HEK293 (cell line): ENCODE measurements around the gene WDR77.

Experiments used
- ELK4 ChIP-seq: IDR thresholded peaks from 2 replicates; pipeline ENCODE4 v1.6.1; 2011; ENCODE audit warnings: mild to moderate bottlenecking, low read depth, low read length, borderline replicate concordance
- ZNF596 ChIP-seq: fragments of 450-650 bp; IDR thresholded peaks from 2 replicates; pipeline ENCODE4 v1.5.0; 2018; ENCODE audit warnings: missing biosample characterization, mild to moderate bottlenecking, missing genetic modification characterization, moderate library complexity
- TF ChIP-seq, protein P1 (sequence below): fragments of 450-650 bp; formaldehyde crosslinking; IDR thresholded peaks from 2 replicates; pipeline ENCODE4 v1.5.1; 2016; ENCODE audit warnings: missing biosample characterization, missing genetic modification characterization

DNA sequence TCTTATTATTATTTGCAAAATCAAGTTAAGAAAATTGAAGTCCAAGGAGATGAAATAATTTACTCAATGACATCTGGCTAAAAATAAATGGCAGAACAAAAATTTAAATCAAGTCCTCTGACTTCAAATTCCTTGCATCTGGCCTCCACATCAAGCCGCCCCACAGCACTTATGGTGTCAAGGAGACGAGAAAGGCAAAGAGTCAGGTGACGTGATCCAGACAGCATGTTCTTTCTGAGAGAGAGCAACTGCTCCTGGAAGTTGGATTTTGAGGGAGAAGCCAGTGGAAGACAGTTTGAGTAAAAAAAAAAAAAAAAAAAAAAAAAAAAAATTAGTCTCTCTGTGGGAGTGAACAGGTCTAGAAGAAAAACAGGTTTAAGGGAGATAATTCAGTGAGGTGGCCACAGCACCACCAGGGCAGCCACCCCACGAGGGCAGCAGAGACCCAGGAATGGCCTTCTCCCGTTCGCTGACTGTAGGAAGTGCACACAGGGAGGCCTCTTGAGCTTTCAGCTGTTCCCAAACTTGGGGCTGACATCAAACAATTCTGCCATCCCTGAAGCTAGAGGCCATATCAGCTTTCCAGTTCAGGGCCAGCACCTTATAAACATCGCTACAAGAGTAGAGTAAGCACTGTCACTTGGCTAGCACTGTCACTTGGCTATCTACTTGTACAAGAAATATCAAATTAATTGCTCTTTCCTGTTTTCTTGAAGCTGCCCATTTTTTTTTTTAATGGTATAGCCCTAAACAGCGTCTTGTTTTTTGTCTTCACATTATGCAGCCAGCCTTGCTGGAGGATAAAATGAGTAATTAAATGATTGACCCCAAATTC lies 32.5 kb upstream of the WDR77 start:
- TF ChIP-seq, protein P1, sequence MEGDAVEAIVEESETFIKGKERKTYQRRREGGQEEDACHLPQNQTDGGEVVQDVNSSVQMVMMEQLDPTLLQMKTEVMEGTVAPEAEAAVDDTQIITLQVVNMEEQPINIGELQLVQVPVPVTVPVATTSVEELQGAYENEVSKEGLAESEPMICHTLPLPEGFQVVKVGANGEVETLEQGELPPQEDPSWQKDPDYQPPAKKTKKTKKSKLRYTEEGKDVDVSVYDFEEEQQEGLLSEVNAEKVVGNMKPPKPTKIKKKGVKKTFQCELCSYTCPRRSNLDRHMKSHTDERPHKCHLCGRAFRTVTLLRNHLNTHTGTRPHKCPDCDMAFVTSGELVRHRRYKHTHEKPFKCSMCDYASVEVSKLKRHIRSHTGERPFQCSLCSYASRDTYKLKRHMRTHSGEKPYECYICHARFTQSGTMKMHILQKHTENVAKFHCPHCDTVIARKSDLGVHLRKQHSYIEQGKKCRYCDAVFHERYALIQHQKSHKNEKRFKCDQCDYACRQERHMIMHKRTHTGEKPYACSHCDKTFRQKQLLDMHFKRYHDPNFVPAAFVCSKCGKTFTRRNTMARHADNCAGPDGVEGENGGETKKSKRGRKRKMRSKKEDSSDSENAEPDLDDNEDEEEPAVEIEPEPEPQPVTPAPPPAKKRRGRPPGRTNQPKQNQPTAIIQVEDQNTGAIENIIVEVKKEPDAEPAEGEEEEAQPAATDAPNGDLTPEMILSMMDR (tag by site-specific recombination): peak; percentile 92
- TF ChIP-seq ZNF596 (tag by site-specific recombination) (no peak), ELK4 (no peak)
